ENCODE results near the gene ANKRD6.

DNA sequence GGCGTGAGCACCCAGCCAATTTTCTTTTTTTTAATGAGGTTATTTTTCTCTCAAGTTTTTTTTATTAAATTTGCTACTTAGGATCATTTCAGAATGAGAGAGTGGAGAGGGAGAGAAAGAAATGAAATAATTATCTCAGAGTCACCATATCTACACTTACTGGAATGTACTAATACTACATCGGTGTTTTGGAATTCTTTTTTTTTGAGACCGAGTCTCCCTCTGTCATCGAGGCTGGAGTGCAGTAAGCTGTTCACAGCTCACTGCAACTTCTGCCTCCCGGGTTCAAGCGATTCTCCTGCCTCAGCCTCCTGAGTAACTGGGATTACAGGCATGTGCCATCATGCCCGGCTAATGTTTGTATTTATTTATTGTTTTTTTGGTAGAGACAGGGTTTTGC lies 27.8 kb downstream of the ANKRD6 start:
- TF ChIP-seq, protein P1, sequence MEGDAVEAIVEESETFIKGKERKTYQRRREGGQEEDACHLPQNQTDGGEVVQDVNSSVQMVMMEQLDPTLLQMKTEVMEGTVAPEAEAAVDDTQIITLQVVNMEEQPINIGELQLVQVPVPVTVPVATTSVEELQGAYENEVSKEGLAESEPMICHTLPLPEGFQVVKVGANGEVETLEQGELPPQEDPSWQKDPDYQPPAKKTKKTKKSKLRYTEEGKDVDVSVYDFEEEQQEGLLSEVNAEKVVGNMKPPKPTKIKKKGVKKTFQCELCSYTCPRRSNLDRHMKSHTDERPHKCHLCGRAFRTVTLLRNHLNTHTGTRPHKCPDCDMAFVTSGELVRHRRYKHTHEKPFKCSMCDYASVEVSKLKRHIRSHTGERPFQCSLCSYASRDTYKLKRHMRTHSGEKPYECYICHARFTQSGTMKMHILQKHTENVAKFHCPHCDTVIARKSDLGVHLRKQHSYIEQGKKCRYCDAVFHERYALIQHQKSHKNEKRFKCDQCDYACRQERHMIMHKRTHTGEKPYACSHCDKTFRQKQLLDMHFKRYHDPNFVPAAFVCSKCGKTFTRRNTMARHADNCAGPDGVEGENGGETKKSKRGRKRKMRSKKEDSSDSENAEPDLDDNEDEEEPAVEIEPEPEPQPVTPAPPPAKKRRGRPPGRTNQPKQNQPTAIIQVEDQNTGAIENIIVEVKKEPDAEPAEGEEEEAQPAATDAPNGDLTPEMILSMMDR (conservative IDR thresholded peaks at IDR 0.05; ENCODE audit: low read depth, low read length): no peak
- TF ChIP-seq EZH2 (IDR thresholded peaks at IDR 0.05; ENCODE audit: low read length, unreplicated experiment): no peak
- TF ChIP-seq EZH2phosphoT487 (IDR thresholded peaks at IDR 0.05; ENCODE audit: borderline replicate concordance, low read length): no peak

All from PC-3 (cell line).